K562 (cell line): ENCODE results near the gene UBE2D2. TPM values are rescaled to one million over a fixed set of nuclear protein-coding genes. Genes with fewer than 3 reads are reported as not detected.

Source experiments
- BCOR ChIP-seq: fragments of 450-650 bp; IDR thresholded peaks from 2 replicates; pipeline ENCODE4 v1.6.1; 2016
- BRCA1 ChIP-seq, 2 experiments: fragments of 450-650 bp in 1 of 2; sonication (generic) in 1 of 2; formaldehyde crosslinking in 1 of 2; IDR thresholded peaks; 2 replicates each; pipeline versions ENCODE4 v1.5.0 to v1.6.1; 2017 to 2020; ENCODE audit warnings: mild to moderate bottlenecking in 1 of 2, missing genetic modification reagents in 1 of 2
- E2F3 ChIP-seq: fragments of 250-450 bp; sonication (Bioruptor Pico); IDR thresholded peaks from 2 replicates; pipeline ENCODE4 v1.4.0; 2020; ENCODE audit warnings: mild to moderate bottlenecking
- FOXK2 ChIP-seq, 2 experiments: fragments of 450-650 bp; IDR thresholded peaks in 1 of 2; conservative IDR thresholded peaks in 1 of 2; 2 replicates each; pipeline ENCODE4 v1.6.1; 2016; ENCODE audit warnings: low read depth in 2 of 2, mild to moderate bottlenecking in 1 of 2
- GTF2A2 ChIP-seq: IDR thresholded peaks from 2 replicates; pipeline ENCODE4 v1.6.1; 2016; ENCODE audit warnings: mild to moderate bottlenecking, missing genetic modification characterization, missing compliant biosample characterization
- HMGN3 ChIP-seq: IDR thresholded peaks from 2 replicates; pipeline ENCODE4 v1.6.1; 2011; ENCODE audit warnings: borderline replicate concordance, low read depth, mild to moderate bottlenecking, mixed read lengths, low read length; ENCODE audit not compliant: insufficient read length; ENCODE audit errors: extremely low read depth
- KAT2B ChIP-seq: IDR thresholded peaks from one replicate; pipeline ENCODE4 v1.6.1; 2012; ENCODE audit warnings: low read depth, mild to moderate bottlenecking, control low read depth, inconsistent platforms, low read length, moderate library complexity
- RBM25 ChIP-seq: fragments of 200-400 bp; formaldehyde crosslinking; IDR thresholded peaks from 2 replicates; pipeline ENCODE4 v1.6.1; 2018; ENCODE audit warnings: low read length, low read depth, moderate library complexity; ENCODE audit not compliant: severe bottlenecking
- ZKSCAN8 ChIP-seq: fragments of 200-800 bp; sonication (Bioruptor generic); IDR thresholded peaks from 2 replicates; pipeline ENCODE4 v1.6.1; 2016; ENCODE audit warnings: missing genetic modification characterization, missing compliant biosample characterization
- polyA plus RNA-seq, 8 experiments: library from polyadenylated mRNA; depleted of rRNA in 4 of 8; stranded (reverse) in 5 of 8; unstranded in 3 of 8; fragments of >200 nt; fragmentation: Nextera tagmentation in 2 of 8; fragmentation: Illumina TruSeq in 1 of 8; extraction: Ambion mirVana in 2 of 8; extraction: Trizol in 1 of 8; gene quantifications; 2 replicates each; pipeline versions ENCODE4 v1.2.1 to v1.2.3, GENCODE V29; 2011 to 2014; ENCODE audit warnings: inconsistent platforms in 1 of 8, missing spikeins in 1 of 8
- total RNA-seq, 7 experiments: library from RNA; depleted of rRNA in 6 of 7; stranded (reverse); fragments of >200 nt in 6 of 7; fragmentation: Illumina TruSeq in 2 of 7; extraction: Trizol in 2 of 7; gene quantifications; 2 replicates each; pipeline versions ENCODE4 v1.2.1 to v1.2.3, GENCODE V29; 2011 to 2021; ENCODE audit warnings: low replicate concordance in 1 of 7
- TF ChIP-seq, protein P1 (sequence below): fragments of 450-650 bp; conservative IDR thresholded peaks from 2 replicates; pipeline ENCODE4 v1.6.1; 2016; ENCODE audit warnings: missing genetic modification characterization, low read depth, mild to moderate bottlenecking, control low read depth, missing compliant biosample characterization
- TF ChIP-seq, protein P2 (sequence below): sonication (generic); formaldehyde crosslinking; IDR thresholded peaks from 2 replicates; pipeline ENCODE4 v1.8.0; 2022; ENCODE audit warnings: missing genetic modification reagents, mild to moderate bottlenecking, borderline replicate concordance
- TF ChIP-seq, protein P3 (sequence below): fragments of 450-650 bp; formaldehyde crosslinking; IDR thresholded peaks from 2 replicates; pipeline ENCODE4 v1.4.0; 2020; ENCODE audit warnings: mild to moderate bottlenecking
- TF ChIP-seq, protein P4 (sequence below): fragments of 250-450 bp; sonication (Bioruptor Pico); IDR thresholded peaks from 2 replicates; pipeline ENCODE4 v1.4.0; 2020
- TF ChIP-seq, protein P5 (sequence below): fragments of 450-650 bp; IDR thresholded peaks from 2 replicates; pipeline ENCODE4 v1.6.1; 2016; ENCODE audit warnings: mild to moderate bottlenecking
- TF ChIP-seq, protein P6 (sequence below), 2 experiments: fragments of 450-650 bp in 1 of 2; sonication (generic) in 1 of 2; formaldehyde crosslinking; conservative IDR thresholded peaks; 2 replicates each; pipeline versions ENCODE4 v1.4.0 to v1.8.1; 2020 to 2022; ENCODE audit warnings: mild to moderate bottlenecking in 1 of 2, missing genetic modification reagents in 1 of 2
- TF ChIP-seq, protein P7 (sequence below): sonication (generic); formaldehyde crosslinking; IDR thresholded peaks from 2 replicates; pipeline ENCODE4 v1.8.0; 2022; ENCODE audit warnings: mild to moderate bottlenecking, missing genetic modification reagents

Gene UBE2D2
- total and polyA plus RNA-seq, 9 of the 15 experiments (the other 6 are each of a cell fraction or from before 2014, with no cell fraction given) = 53.6 to 198 (median 122) TPM

DNA sequence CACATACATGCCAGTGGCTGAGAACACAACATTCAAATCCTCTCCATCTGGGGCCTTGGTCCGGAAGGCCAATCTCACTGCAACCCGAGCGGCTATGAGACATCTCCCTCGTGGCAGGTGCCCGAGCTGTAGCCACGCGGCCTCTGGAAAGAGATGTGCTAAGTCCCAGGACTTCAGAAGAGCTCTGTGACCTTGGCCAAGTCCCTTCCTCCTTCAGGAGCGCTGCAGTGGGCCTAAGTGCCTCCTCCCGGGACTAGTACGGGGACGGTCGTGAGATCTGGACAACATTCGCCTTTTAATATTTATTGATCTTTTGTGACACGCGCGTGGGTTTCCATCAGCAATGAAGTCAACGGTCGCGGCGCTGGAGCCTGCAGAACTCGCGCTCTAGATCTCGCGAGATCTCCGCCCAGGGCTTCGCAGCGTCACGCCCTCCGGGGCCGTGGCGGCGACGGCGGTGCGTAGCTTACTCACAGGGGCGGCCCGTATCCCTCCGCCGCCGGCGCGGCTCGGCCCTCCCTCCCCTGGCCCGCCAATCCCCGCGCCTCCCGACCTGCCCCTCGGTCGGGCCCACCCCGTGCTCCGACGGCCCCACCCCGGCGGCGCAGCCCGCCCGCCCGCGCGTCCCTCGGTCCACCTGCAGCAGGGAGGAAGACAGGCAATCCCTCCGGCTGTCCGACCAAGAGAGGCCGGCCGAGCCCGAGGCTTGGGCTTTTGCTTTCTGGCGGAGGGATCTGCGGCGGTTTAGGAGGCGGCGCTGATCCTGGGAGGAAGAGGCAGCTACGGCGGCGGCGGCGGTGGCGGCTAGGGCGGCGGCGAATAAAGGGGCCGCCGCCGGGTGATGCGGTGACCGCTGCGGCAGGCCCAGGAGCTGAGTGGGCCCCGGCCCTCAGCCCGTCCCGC, at the start of gene UBE2D2 (continued):
- TF ChIP-seq, protein P1, sequence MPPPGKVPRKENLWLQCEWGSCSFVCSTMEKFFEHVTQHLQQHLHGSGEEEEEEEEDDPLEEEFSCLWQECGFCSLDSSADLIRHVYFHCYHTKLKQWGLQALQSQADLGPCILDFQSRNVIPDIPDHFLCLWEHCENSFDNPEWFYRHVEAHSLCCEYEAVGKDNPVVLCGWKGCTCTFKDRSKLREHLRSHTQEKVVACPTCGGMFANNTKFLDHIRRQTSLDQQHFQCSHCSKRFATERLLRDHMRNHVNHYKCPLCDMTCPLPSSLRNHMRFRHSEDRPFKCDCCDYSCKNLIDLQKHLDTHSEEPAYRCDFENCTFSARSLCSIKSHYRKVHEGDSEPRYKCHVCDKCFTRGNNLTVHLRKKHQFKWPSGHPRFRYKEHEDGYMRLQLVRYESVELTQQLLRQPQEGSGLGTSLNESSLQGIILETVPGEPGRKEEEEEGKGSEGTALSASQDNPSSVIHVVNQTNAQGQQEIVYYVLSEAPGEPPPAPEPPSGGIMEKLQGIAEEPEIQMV (tag) = 0 out of 2 replicates have a peak, but pooled peaks have one; percentile 48
- TF ChIP-seq BCOR = no peak
- TF ChIP-seq BRCA1 (IDR thresholded peaks at IDR 0.05) = no peak
- no peak for TF ChIP-seq BRCA1 (CRISPR knock-in tag; IDR thresholded peaks at IDR 0.05)
- TF ChIP-seq, protein P2, sequence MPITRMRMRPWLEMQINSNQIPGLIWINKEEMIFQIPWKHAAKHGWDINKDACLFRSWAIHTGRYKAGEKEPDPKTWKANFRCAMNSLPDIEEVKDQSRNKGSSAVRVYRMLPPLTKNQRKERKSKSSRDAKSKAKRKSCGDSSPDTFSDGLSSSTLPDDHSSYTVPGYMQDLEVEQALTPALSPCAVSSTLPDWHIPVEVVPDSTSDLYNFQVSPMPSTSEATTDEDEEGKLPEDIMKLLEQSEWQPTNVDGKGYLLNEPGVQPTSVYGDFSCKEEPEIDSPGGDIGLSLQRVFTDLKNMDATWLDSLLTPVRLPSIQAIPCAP (CRISPR knock-in tag) = 0 out of 2 replicates have a peak, but pooled peaks have one; percentile 53
- TF ChIP-seq E2F3 (CRISPR knock-in tag) = peak; percentile 63; the same call in 1 of the 2 replicates
- 0 out of 4 replicates have a peak, but pooled peaks of 1 of the 2 experiments have one; percentile 38 for TF ChIP-seq FOXK2 (conservative IDR thresholded peaks at IDR 0.05 in 1 of 2, IDR thresholded peaks at IDR 0.05 in 1 of 2; ENCODE audit: low read depth in 2 of 2)
- TF ChIP-seq, protein P3, sequence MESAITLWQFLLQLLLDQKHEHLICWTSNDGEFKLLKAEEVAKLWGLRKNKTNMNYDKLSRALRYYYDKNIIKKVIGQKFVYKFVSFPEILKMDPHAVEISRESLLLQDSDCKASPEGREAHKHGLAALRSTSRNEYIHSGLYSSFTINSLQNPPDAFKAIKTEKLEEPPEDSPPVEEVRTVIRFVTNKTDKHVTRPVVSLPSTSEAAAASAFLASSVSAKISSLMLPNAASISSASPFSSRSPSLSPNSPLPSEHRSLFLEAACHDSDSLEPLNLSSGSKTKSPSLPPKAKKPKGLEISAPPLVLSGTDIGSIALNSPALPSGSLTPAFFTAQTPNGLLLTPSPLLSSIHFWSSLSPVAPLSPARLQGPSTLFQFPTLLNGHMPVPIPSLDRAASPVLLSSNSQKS (CRISPR knock-in tag) = no peak
- TF ChIP-seq HMGN3 = peak; percentile 45
- no peak for TF ChIP-seq KAT2B
- TF ChIP-seq, protein P4, sequence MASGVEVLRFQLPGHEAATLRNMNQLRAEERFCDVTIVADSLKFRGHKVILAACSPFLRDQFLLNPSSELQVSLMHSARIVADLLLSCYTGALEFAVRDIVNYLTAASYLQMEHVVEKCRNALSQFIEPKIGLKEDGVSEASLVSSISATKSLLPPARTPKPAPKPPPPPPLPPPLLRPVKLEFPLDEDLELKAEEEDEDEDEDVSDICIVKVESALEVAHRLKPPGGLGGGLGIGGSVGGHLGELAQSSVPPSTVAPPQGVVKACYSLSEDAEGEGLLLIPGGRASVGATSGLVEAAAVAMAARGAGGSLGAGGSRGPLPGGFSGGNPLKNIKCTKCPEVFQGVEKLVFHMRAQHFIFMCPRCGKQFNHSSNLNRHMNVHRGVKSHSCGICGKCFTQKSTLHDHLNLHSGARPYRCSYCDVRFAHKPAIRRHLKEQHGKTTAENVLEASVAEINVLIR (CRISPR knock-in tag) = peak; percentile 38; the same call in 1 of the 2 replicates
- TF ChIP-seq, protein P5, sequence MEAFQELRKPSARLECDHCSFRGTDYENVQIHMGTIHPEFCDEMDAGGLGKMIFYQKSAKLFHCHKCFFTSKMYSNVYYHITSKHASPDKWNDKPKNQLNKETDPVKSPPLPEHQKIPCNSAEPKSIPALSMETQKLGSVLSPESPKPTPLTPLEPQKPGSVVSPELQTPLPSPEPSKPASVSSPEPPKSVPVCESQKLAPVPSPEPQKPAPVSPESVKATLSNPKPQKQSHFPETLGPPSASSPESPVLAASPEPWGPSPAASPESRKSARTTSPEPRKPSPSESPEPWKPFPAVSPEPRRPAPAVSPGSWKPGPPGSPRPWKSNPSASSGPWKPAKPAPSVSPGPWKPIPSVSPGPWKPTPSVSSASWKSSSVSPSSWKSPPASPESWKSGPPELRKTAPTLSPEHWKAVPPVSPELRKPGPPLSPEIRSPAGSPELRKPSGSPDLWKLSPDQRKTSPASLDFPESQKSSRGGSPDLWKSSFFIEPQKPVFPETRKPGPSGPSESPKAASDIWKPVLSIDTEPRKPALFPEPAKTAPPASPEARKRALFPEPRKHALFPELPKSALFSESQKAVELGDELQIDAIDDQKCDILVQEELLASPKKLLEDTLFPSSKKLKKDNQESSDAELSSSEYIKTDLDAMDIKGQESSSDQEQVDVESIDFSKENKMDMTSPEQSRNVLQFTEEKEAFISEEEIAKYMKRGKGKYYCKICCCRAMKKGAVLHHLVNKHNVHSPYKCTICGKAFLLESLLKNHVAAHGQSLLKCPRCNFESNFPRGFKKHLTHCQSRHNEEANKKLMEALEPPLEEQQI = no peak
- TF ChIP-seq, protein P6, sequence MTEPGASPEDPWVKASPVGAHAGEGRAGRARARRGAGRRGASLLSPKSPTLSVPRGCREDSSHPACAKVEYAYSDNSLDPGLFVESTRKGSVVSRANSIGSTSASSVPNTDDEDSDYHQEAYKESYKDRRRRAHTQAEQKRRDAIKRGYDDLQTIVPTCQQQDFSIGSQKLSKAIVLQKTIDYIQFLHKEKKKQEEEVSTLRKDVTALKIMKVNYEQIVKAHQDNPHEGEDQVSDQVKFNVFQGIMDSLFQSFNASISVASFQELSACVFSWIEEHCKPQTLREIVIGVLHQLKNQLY (CRISPR knock-in tag; conservative IDR thresholded peaks at IDR 0.05) = 0 out of 4 replicates have a peak, but pooled peaks of 1 of the 2 experiments have one; percentile 48
- no peak for TF ChIP-seq ZKSCAN8
- peak; percentile 72 for TF ChIP-seq RBM25
- TF ChIP-seq, protein P7, sequence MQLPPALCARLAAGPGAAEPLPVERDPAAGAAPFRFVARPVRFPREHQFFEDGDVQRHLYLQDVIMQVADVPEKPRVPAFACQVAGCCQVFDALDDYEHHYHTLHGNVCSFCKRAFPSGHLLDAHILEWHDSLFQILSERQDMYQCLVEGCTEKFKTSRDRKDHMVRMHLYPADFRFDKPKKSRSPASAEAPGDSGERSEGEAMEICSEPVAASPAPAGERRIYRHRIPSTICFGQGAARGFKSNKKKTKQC = peak; percentile 64; the same call in 1 of the 2 replicates
- TF ChIP-seq GTF2A2 (tag) = peak; percentile 56; the same call in 1 of the 2 replicates
